NCI-H146 treated with DMSO at 0.1 percent for 48 hours (cell line): ENCODE data around the gene PPP1R14C.
"Not testable (repeated sequence)": the region's sequence is repeated elsewhere in the genome, so short reads cannot be mapped to it uniquely, and the experiment has no call there.

Experiments used
- DNase-seq: peaks from one replicate; lab custom pipeline; 2025; ENCODE audit not compliant: unreplicated experiment; lab: John Stamatoyannopoulos, UW

Gene PPP1R14C

GRCh38 chr6:150165020-150165702 lies 22.3 kb downstream of the PPP1R14C start:
- DNase-seq: no peak

- no peak for DNase-seq
Observed at GRCh38 chr6:150167479-150167873, 24.6 kb downstream of the PPP1R14C start.

- no peak for DNase-seq
Observed at GRCh38 chr6:150169181-150169580, 26.3 kb downstream of the PPP1R14C start.

- DNase-seq: no peak
Observed at GRCh38 chr6:150169609-150170008, 26.8 kb downstream of the PPP1R14C start.

- DNase-seq: no peak
Observed at GRCh38 chr6:150172929-150173328, 30.1 kb downstream of the PPP1R14C start.

- no peak for DNase-seq
Observed at GRCh38 chr6:150175586-150176151, 32.8 kb downstream of the PPP1R14C start.

GRCh38 chr6:150176152-150176551 lies 33.3 kb downstream of the PPP1R14C start:
- DNase-seq: no peak

- no peak for DNase-seq
Observed at GRCh38 chr6:150176659-150177058, 33.8 kb downstream of the PPP1R14C start.

- no peak for DNase-seq
Observed at GRCh38 chr6:150177259-150177951, 34.6 kb downstream of the PPP1R14C start.

GRCh38 chr6:150177952-150178520 lies 35.2 kb downstream of the PPP1R14C start:
- DNase-seq: no peak

- no peak for DNase-seq
Observed at GRCh38 chr6:150179030-150179429, 36.2 kb downstream of the PPP1R14C start.

- DNase-seq: not testable (repeated sequence)
Observed at GRCh38 chr6:150179907-150180424, 37.1 kb downstream of the PPP1R14C start.

GRCh38 chr6:150180517-150180916 lies 37.7 kb downstream of the PPP1R14C start:
- DNase-seq: no peak

GRCh38 chr6:150182460-150183078 lies 39.7 kb downstream of the PPP1R14C start:
- no peak for DNase-seq

GRCh38 chr6:150183105-150183504 lies 40.3 kb downstream of the PPP1R14C start:
- DNase-seq: no peak

GRCh38 chr6:150183966-150184365 lies 41.1 kb downstream of the PPP1R14C start:
- no peak for DNase-seq

- DNase-seq: no peak
Observed at GRCh38 chr6:150184850-150185731, 42.2 kb downstream of the PPP1R14C start.

GRCh38 chr6:150185732-150186117 lies 42.9 kb downstream of the PPP1R14C start:
- DNase-seq: no peak

- DNase-seq: no peak
Observed at GRCh38 chr6:150186129-150186898, 43.5 kb downstream of the PPP1R14C start.

- not testable (repeated sequence) for DNase-seq
Observed at GRCh38 chr6:150187433-150187832, 44.6 kb downstream of the PPP1R14C start.
